EL (cell line): ENCODE data around the gene ANO7.

Experiments used
- DNase-seq: peaks from one replicate; pipeline ENCODE4 v3.0.0-alpha.2; 2016

ANO7 gene

GRCh38 chr2:241228860-241229516, 40.5 kb downstream of the ANO7 start:
- no peak for DNase-seq

GRCh38 chr2:241229563-241230401, 41.3 kb downstream of the ANO7 start:
- DNase-seq = no peak

- no peak for DNase-seq
These were observed 42.0 kb downstream of the ANO7 start for GRCh38 chr2:241230435-241230834.

- no peak for DNase-seq
These were observed 44.5 kb downstream of the ANO7 start for GRCh38 chr2:241232736-241233575.

- DNase-seq = no peak
These were observed 45.8 kb downstream of the ANO7 start for GRCh38 chr2:241234066-241234790.

- DNase-seq = no peak
These were observed 46.7 kb downstream of the ANO7 start for GRCh38 chr2:241234962-241235740.

GRCh38 chr2:241235859-241236593, 47.5 kb downstream of the ANO7 start:
- DNase-seq = no peak

GRCh38 chr2:241237047-241237446, 48.6 kb downstream of the ANO7 start:
- no peak for DNase-seq

- DNase-seq = no peak
These were observed 49.5 kb downstream of the ANO7 start for GRCh38 chr2:241237949-241238371.

GRCh38 chr2:241238693-241239198, 50.3 kb downstream of the ANO7 start:
- no peak for DNase-seq

- DNase-seq = no peak
These were observed 51.2 kb downstream of the ANO7 start for GRCh38 chr2:241239552-241240202.

- DNase-seq = no peak
These were observed 52.0 kb downstream of the ANO7 start for GRCh38 chr2:241240320-241241004.

GRCh38 chr2:241241669-241242068, 53.2 kb downstream of the ANO7 start:
- DNase-seq = no peak

GRCh38 chr2:241242306-241242705, 53.8 kb downstream of the ANO7 start:
- DNase-seq = no peak

GRCh38 chr2:241244368-241244767, 55.9 kb downstream of the ANO7 start:
- DNase-seq = no peak

GRCh38 chr2:241248289-241248688, 59.8 kb downstream of the ANO7 start:
- DNase-seq = no peak

- DNase-seq = no peak
These were observed 60.4 kb downstream of the ANO7 start for GRCh38 chr2:241248897-241249296.

GRCh38 chr2:241249654-241250053, 61.2 kb downstream of the ANO7 start:
- DNase-seq = no peak

- no peak for DNase-seq
These were observed 64.5 kb downstream of the ANO7 start for GRCh38 chr2:241252778-241253475.
